K562 (cell line): ENCODE results near the gene AMBRA1. TPM values are rescaled to one million over a fixed set of nuclear protein-coding genes. Genes with fewer than 3 reads are reported as not detected.
A peak's percentile ranks its signal among the peaks of the same experiment; 100 is the strongest.

Experiments
- ESRRA ChIP-seq: fragments of 450-650 bp; IDR thresholded peaks from 2 replicates; pipeline ENCODE4 v1.6.1; 2014; ENCODE audit warnings: low read depth, mild to moderate bottlenecking, moderate library complexity, borderline replicate concordance
- GATAD2B ChIP-seq: fragments of 450-650 bp; IDR thresholded peaks from 2 replicates; pipeline ENCODE4 v1.6.1; 2017; ENCODE audit warnings: mild to moderate bottlenecking, borderline replicate concordance
- HDAC8 ChIP-seq: fragments of 450-650 bp; IDR thresholded peaks from 2 replicates; pipeline ENCODE4 v1.6.1; 2016; ENCODE audit warnings: mild to moderate bottlenecking, missing genetic modification characterization, moderate library complexity, missing compliant biosample characterization
- HNRNPH1 ChIP-seq: fragments of 200-400 bp; formaldehyde crosslinking; optimal IDR thresholded peaks from 2 replicates; pipeline ENCODE3; 2017; ENCODE audit warnings: low read depth, mild to moderate bottlenecking, low read length, moderate library complexity
- KAT7 ChIP-seq: sonication (generic); formaldehyde crosslinking; IDR thresholded peaks from 2 replicates; pipeline ENCODE4 v1.8.0; 2022; ENCODE audit warnings: missing genetic modification reagents, mild to moderate bottlenecking, borderline replicate concordance
- PHB2 ChIP-seq: fragments of 450-650 bp; IDR thresholded peaks from 2 replicates; pipeline ENCODE4 v1.6.1; 2017; ENCODE audit warnings: low read depth
- PREB ChIP-seq: sonication (generic); formaldehyde crosslinking; IDR thresholded peaks from 2 replicates; pipeline ENCODE4 v1.8.1; 2023; ENCODE audit warnings: mild to moderate bottlenecking, missing genetic modification reagents
- SAFB ChIP-seq: fragments of 200-400 bp; formaldehyde crosslinking; IDR thresholded peaks from 2 replicates; pipeline ENCODE4 v1.6.1; 2017; ENCODE audit warnings: low read depth, low read length, borderline replicate concordance
- SMAD4 ChIP-seq: fragments of 250-450 bp; sonication (Bioruptor Pico); conservative IDR thresholded peaks from 2 replicates; pipeline ENCODE4 v1.8.0; 2021; ENCODE audit warnings: inconsistent platforms, mild to moderate bottlenecking, moderate library complexity
- SP2 ChIP-seq: IDR thresholded peaks from 2 replicates; pipeline ENCODE4 v1.6.1; 2011; ENCODE audit warnings: mild to moderate bottlenecking, low read depth, low read length, moderate library complexity; ENCODE audit not compliant: poor library complexity, severe bottlenecking; ENCODE audit errors: extremely low read depth
- TGIF2 ChIP-seq: sonication (generic); formaldehyde crosslinking; IDR thresholded peaks from 2 replicates; pipeline ENCODE4 v1.8.1; 2022; ENCODE audit warnings: mild to moderate bottlenecking, missing genetic modification reagents, moderate library complexity
- ZC3H8 ChIP-seq: fragments of 450-650 bp; IDR thresholded peaks from 2 replicates; pipeline ENCODE4 v1.6.1; 2017
- ZFX ChIP-seq: sonication (generic); formaldehyde crosslinking; IDR thresholded peaks from 2 replicates; pipeline ENCODE4 v1.8.0; 2022; ENCODE audit warnings: mild to moderate bottlenecking, missing genetic modification reagents, moderate library complexity
- ZNF253 ChIP-seq: fragments of 250-450 bp; sonication (Bioruptor Pico); conservative IDR thresholded peaks from 2 replicates; pipeline ENCODE4 v1.6.1; 2021; ENCODE audit warnings: mild to moderate bottlenecking
- polyA plus RNA-seq, 8 experiments: library from polyadenylated mRNA; depleted of rRNA in 4 of 8; stranded (reverse) in 5 of 8; unstranded in 3 of 8; fragments of >200 nt; fragmentation: Nextera tagmentation in 2 of 8; fragmentation: Illumina TruSeq in 1 of 8; extraction: Ambion mirVana in 2 of 8; extraction: Trizol in 1 of 8; gene quantifications; 2 replicates each; pipeline versions ENCODE4 v1.2.1 to v1.2.3, GENCODE V29; 2011 to 2014; ENCODE audit warnings: inconsistent platforms in 1 of 8, missing spikeins in 1 of 8
- total RNA-seq, 7 experiments: library from RNA; depleted of rRNA in 6 of 7; stranded (reverse); fragments of >200 nt in 6 of 7; fragmentation: Illumina TruSeq in 2 of 7; extraction: Trizol in 2 of 7; gene quantifications; 2 replicates each; pipeline versions ENCODE4 v1.2.1 to v1.2.3, GENCODE V29; 2011 to 2021; ENCODE audit warnings: low replicate concordance in 1 of 7
- TF ChIP-seq, protein P1 (sequence below): IDR thresholded peaks from 3 replicates; pipeline ENCODE4 v1.6.1; 2011; ENCODE audit warnings: borderline replicate concordance, mild to moderate bottlenecking; ENCODE audit not compliant: insufficient read length, insufficient read depth
- TF ChIP-seq, protein P2 (sequence below), 2 experiments: fragments of 450-650 bp; IDR thresholded peaks; 2 replicates each; pipeline ENCODE4 v1.6.1; 2018; ENCODE audit warnings: mild to moderate bottlenecking in 2 of 2, low read depth in 1 of 2; ENCODE audit not compliant: partially characterized antibody in 2 of 2
- TF ChIP-seq, protein P3 (sequence below): fragments of 450-650 bp; IDR thresholded peaks from 2 replicates; pipeline ENCODE4 v1.6.1; 2016; ENCODE audit warnings: missing biosample characterization, missing genetic modification characterization

Gene AMBRA1
- total and polyA plus RNA-seq, 9 of the 15 experiments (the other 6 are each of a cell fraction or from before 2014, with no cell fraction given): 0.15 to 24.5 (median 13.0) TPM

- TF ChIP-seq, protein P1, sequence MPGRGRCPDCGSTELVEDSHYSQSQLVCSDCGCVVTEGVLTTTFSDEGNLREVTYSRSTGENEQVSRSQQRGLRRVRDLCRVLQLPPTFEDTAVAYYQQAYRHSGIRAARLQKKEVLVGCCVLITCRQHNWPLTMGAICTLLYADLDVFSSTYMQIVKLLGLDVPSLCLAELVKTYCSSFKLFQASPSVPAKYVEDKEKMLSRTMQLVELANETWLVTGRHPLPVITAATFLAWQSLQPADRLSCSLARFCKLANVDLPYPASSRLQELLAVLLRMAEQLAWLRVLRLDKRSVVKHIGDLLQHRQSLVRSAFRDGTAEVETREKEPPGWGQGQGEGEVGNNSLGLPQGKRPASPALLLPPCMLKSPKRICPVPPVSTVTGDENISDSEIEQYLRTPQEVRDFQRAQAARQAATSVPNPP: no peak
- TF ChIP-seq KAT7 (0 out of 2 replicates have a peak, but pooled peaks have one; percentile 80), PHB2 (no peak), SAFB (peak; percentile 73; the same call in 1 of the 2 replicates), SP2 (peak; percentile 16), PREB (CRISPR knock-in tag) (no peak), GATAD2B (peak; percentile 14; the same call in 1 of the 2 replicates), ZNF253 (CRISPR knock-in tag) (no peak), SMAD4 (CRISPR knock-in tag) (no peak), ESRRA (peak; percentile 46; the same call in 1 of the 2 replicates), HDAC8 (tag) (no peak), ZFX (CRISPR knock-in tag) (peak; percentile 89), ZC3H8 (no peak), TGIF2 (no peak), HNRNPH1 (no peak)
- TF ChIP-seq, protein P2, sequence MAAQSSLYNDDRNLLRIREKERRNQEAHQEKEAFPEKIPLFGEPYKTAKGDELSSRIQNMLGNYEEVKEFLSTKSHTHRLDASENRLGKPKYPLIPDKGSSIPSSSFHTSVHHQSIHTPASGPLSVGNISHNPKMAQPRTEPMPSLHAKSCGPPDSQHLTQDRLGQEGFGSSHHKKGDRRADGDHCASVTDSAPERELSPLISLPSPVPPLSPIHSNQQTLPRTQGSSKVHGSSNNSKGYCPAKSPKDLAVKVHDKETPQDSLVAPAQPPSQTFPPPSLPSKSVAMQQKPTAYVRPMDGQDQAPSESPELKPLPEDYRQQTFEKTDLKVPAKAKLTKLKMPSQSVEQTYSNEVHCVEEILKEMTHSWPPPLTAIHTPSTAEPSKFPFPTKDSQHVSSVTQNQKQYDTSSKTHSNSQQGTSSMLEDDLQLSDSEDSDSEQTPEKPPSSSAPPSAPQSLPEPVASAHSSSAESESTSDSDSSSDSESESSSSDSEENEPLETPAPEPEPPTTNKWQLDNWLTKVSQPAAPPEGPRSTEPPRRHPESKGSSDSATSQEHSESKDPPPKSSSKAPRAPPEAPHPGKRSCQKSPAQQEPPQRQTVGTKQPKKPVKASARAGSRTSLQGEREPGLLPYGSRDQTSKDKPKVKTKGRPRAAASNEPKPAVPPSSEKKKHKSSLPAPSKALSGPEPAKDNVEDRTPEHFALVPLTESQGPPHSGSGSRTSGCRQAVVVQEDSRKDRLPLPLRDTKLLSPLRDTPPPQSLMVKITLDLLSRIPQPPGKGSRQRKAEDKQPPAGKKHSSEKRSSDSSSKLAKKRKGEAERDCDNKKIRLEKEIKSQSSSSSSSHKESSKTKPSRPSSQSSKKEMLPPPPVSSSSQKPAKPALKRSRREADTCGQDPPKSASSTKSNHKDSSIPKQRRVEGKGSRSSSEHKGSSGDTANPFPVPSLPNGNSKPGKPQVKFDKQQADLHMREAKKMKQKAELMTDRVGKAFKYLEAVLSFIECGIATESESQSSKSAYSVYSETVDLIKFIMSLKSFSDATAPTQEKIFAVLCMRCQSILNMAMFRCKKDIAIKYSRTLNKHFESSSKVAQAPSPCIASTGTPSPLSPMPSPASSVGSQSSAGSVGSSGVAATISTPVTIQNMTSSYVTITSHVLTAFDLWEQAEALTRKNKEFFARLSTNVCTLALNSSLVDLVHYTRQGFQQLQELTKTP (IDR thresholded peaks at IDR 0.05; ENCODE audit: low read depth in 1 of 2, partially characterized antibody in 2 of 2): peak in 1 of 2 experiments; percentile 33
- TF ChIP-seq, protein P3, sequence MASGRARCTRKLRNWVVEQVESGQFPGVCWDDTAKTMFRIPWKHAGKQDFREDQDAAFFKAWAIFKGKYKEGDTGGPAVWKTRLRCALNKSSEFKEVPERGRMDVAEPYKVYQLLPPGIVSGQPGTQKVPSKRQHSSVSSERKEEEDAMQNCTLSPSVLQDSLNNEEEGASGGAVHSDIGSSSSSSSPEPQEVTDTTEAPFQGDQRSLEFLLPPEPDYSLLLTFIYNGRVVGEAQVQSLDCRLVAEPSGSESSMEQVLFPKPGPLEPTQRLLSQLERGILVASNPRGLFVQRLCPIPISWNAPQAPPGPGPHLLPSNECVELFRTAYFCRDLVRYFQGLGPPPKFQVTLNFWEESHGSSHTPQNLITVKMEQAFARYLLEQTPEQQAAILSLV (tag): no peak
Observed at GRCh38 chr11:46352063-46352841, 241.6 kb downstream of the AMBRA1 start (continued).
